Ishikawa (cell line): ENCODE measurements around the gene RAP2C.

Experiments
- CEBPB ChIP-seq: IDR thresholded peaks from 2 replicates; pipeline ENCODE4 v1.6.1; 2012
- CREB1 ChIP-seq: IDR thresholded peaks from 2 replicates; pipeline ENCODE4 v1.6.1; 2012; ENCODE audit warnings: low read depth
- EGR1 ChIP-seq: IDR thresholded peaks from 2 replicates; pipeline ENCODE4 v1.6.1; 2012
- EP300 ChIP-seq: IDR thresholded peaks from 2 replicates; pipeline ENCODE4 v1.6.1; 2012; ENCODE audit warnings: borderline replicate concordance
- FOXM1 ChIP-seq: IDR thresholded peaks from 2 replicates; pipeline ENCODE4 v1.6.1; 2012; ENCODE audit warnings: low read depth, borderline replicate concordance
- NFIC ChIP-seq: IDR thresholded peaks from 2 replicates; pipeline ENCODE4 v1.6.1; 2012
- RAD21 ChIP-seq: IDR thresholded peaks from 2 replicates; pipeline ENCODE4 v1.6.1; 2012; ENCODE audit warnings: low read depth
- TAF1 ChIP-seq: IDR thresholded peaks from 2 replicates; pipeline ENCODE4 v1.6.1; 2012; ENCODE audit warnings: low read depth, mild to moderate bottlenecking
- TCF12 ChIP-seq: IDR thresholded peaks from 2 replicates; pipeline ENCODE4 v1.6.1; 2012; ENCODE audit warnings: low read depth
- TEAD4 ChIP-seq: IDR thresholded peaks from 2 replicates; pipeline ENCODE4 v1.6.1; 2012
- YY1 ChIP-seq: IDR thresholded peaks from 2 replicates; pipeline ENCODE4 v1.6.1; 2012; ENCODE audit warnings: low read depth
- ZBTB7A ChIP-seq: IDR thresholded peaks from 2 replicates; pipeline ENCODE4 v1.6.1; 2012; ENCODE audit warnings: low read depth
- TF ChIP-seq, protein P1 (sequence below): IDR thresholded peaks from 2 replicates; pipeline ENCODE4 v1.6.1; 2012; ENCODE audit warnings: low read depth, mild to moderate bottlenecking
- TF ChIP-seq, protein P2 (sequence below): IDR thresholded peaks from 2 replicates; pipeline ENCODE4 v1.6.1; 2012
- TF ChIP-seq, protein P3 (sequence below): IDR thresholded peaks from 2 replicates; pipeline ENCODE4 v1.6.1; 2012

Gene RAP2C

DNA sequence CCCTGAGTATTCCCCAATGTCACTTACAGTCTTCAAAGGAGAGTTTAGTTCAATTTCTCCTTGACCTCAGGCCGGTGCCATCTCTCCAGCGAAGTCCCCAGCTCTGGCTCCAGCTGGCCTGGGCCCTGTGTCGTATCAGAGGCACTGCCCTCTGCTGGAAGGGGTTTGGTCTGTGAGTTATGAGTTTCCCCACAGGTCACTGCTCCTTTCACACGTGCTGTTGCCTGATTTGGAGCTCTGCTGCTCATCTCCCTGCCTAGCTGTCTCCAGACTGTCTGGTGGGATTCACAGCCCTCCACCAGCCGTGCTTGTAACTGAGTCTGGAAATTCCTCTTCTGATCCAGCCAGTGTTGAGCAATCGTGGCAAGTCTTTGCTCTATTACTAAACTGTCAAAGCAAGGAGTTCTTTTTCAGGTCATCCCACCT is at the start of gene RAP2C:
Gene RAP2C, minus strand, starts transcription at position 105 of the 426 bp plus-strand sequence. CDS start 2,179 bp downstream, outside the sequence.
- TF ChIP-seq EP300, result no peak
- TF ChIP-seq TEAD4, result no peak
- no peak for TF ChIP-seq TAF1
- TF ChIP-seq RAD21, result peak; percentile 54; the same call in 1 of the 2 replicates

DNA sequence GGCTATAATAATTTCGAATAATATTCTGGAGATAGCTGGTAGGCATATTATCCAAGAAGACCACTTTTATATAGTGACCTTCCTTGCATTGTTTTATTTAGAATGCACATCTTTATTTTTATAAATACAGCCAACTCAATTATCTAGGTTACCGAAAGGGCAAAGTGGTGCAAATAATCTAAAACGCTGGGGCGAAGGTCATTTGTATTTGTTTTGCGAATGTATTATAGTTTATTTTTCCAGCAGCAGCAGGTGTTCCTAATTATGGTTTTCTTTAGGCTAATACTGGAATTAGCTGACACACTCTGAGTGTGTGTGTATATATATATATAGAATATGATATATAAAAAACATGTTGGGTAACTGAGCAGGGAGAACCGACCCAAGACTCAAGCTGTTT is 48.1 kb upstream of the RAP2C start:
- TF ChIP-seq, protein P1, sequence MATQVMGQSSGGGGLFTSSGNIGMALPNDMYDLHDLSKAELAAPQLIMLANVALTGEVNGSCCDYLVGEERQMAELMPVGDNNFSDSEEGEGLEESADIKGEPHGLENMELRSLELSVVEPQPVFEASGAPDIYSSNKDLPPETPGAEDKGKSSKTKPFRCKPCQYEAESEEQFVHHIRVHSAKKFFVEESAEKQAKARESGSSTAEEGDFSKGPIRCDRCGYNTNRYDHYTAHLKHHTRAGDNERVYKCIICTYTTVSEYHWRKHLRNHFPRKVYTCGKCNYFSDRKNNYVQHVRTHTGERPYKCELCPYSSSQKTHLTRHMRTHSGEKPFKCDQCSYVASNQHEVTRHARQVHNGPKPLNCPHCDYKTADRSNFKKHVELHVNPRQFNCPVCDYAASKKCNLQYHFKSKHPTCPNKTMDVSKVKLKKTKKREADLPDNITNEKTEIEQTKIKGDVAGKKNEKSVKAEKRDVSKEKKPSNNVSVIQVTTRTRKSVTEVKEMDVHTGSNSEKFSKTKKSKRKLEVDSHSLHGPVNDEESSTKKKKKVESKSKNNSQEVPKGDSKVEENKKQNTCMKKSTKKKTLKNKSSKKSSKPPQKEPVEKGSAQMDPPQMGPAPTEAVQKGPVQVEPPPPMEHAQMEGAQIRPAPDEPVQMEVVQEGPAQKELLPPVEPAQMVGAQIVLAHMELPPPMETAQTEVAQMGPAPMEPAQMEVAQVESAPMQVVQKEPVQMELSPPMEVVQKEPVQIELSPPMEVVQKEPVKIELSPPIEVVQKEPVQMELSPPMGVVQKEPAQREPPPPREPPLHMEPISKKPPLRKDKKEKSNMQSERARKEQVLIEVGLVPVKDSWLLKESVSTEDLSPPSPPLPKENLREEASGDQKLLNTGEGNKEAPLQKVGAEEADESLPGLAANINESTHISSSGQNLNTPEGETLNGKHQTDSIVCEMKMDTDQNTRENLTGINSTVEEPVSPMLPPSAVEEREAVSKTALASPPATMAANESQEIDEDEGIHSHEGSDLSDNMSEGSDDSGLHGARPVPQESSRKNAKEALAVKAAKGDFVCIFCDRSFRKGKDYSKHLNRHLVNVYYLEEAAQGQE, result no peak
- TF ChIP-seq YY1, result no peak
- no peak for TF ChIP-seq CREB1
- no peak for TF ChIP-seq TAF1
- TF ChIP-seq NFIC, result no peak
- TF ChIP-seq, protein P2, sequence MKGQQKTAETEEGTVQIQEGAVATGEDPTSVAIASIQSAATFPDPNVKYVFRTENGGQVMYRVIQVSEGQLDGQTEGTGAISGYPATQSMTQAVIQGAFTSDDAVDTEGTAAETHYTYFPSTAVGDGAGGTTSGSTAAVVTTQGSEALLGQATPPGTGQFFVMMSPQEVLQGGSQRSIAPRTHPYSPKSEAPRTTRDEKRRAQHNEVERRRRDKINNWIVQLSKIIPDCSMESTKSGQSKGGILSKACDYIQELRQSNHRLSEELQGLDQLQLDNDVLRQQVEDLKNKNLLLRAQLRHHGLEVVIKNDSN, result no peak

DNA sequence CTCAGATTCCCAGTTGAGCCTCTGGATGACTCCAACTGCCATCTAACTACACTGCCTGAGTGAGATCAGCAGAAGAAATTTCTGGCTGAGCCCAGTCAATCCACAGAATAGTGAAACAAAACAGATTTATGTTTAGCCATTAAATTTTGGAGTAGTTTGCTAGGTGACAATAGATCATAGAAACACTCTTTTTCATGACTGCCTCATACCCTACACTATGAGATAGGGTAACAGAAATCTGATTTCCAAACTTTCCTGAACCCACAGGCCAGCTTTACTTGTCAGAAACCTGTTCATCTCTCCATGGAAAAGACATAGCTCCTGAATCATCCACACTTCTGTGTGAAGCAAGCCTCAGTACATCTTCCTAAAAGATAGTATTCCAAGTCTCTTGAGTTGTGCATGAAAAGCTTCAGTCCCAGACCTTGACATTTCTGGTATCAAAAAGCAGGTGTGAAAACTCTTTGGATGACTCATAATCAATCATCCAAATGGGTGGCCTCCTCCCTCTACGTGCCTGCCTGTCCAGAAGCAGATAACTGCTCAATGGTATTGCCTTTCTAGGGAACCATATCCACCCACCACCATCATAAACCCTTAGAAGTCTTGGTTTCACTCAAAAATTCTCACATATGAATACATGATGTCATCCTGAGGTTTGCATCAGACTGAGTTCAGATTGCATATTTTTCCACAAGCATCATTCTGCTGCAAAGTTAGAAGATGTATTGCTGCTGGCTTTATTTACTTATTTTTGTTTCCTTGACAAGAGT is 47.5 kb upstream of the RAP2C start:
- TF ChIP-seq FOXM1, result no peak
- no peak for TF ChIP-seq EP300
- TF ChIP-seq YY1, result no peak
- no peak for TF ChIP-seq ZBTB7A
- TF ChIP-seq EGR1, result no peak
- no peak for TF ChIP-seq CEBPB
- TF ChIP-seq CREB1, result no peak
- TF ChIP-seq NFIC, result no peak
- no peak for TF ChIP-seq RAD21
- TF ChIP-seq TCF12, result no peak
- TF ChIP-seq, protein P2, result no peak
- TF ChIP-seq, protein P1, result no peak
- TF ChIP-seq, protein P3, sequence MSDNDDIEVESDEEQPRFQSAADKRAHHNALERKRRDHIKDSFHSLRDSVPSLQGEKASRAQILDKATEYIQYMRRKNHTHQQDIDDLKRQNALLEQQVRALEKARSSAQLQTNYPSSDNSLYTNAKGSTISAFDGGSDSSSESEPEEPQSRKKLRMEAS, result no peak
- no peak for TF ChIP-seq TEAD4
- no peak for TF ChIP-seq TAF1

DNA sequence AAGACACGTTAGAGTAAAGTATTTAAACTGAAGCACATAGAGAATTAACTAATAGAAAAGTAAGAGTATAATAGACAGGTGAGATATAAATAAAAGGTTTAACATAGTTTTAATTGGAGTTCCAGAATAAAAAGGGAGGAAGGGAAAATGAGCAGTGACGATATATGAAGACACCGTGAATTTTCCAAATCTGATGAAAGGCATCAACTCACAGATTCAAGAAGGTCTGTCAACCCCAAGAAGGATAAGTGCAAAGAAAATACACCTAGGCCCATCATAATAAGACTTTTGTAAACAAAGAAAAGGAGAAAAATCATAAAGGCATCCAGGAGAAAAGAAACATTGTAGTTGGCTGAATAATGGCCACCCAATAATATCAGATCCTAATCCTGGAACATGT is 43.9 kb upstream of the RAP2C start:
- TF ChIP-seq NFIC, result no peak
- TF ChIP-seq TEAD4, result no peak
- TF ChIP-seq, protein P3, result no peak
- TF ChIP-seq YY1, result no peak
- TF ChIP-seq EGR1, result no peak

DNA sequence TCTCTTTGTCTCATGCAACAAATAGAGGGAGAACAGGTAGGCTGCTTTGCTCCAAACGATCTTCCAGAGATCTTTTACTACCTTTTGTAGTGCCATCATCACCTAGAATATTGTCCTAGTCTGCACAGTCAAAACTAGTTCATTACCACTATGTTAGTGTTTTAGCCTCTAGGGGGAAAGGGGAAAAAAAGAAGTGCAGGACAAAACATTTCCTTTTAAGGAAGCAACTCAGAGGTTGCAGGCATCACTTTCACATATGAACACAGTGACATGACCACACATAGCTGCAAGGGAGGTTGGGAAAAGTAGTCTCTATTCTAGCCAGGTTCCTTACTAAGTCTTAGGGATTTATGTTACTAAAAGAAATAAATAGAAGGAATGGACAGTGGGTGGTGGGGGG is 39.3 kb upstream of the RAP2C start:
- TF ChIP-seq TEAD4 (no peak), NFIC (no peak), EP300 (no peak), CREB1 (no peak), YY1 (no peak), TAF1 (no peak), ZBTB7A (no peak), FOXM1 (no peak), TCF12 (no peak), RAD21 (no peak), EGR1 (no peak), CEBPB (no peak)
- TF ChIP-seq, protein P2, result no peak
- TF ChIP-seq, protein P3, result no peak
- TF ChIP-seq, protein P1, result no peak
